IMR-90 (cell line): ENCODE measurements around the gene SNX15. TPM values are rescaled to one million over a fixed set of nuclear protein-coding genes. Genes with fewer than 3 reads are reported as not detected.

Experiments used
- ATAC-seq: fragments of 200-7000 bp; cut with Tn5 transposase; 2 replicates; pipeline ENCODE4 v1.9.1; 2020; ENCODE audit warnings: low read depth, mild to moderate bottlenecking, moderate library complexity
- BruUV-seq: library from RNA; stranded (reverse); fragments of 400-500 nt; replicated peaks from 2 replicates; lab custom pipeline; 2021; lab: Mats Ljungman, UMichigan
- CTCF ChIA-PET: fragments of 300-600 bp; formaldehyde crosslinking; extraction: SDS; loops from one replicate; lab custom pipeline; 2021; ENCODE audit warnings: antibody characterized with exemption; lab: Yijun Ruan, JAX
- POLR2A ChIA-PET: fragments of 300-600 bp; sonication (Branson Sonifier 250); formaldehyde crosslinking; loops from one replicate; lab custom pipeline; 2022; ENCODE audit warnings: antibody characterized with exemption; ENCODE audit not compliant: unreplicated experiment; lab: Charles Lee
- DNase-seq: peaks from one replicate; pipeline ENCODE4 v3.0.0; 2013
- H2AFZ ChIP-seq: replicated peaks from 2 replicates; pipeline ENCODE3; 2013; ENCODE audit warnings: low read length, mild to moderate bottlenecking; ENCODE audit not compliant: poor library complexity
- H2AK5ac ChIP-seq: 2 replicates; pipeline ENCODE4 v1.6.1; 2013; ENCODE audit warnings: low read depth, low read length, inconsistent platforms
- H2AK9ac ChIP-seq: replicated peaks from 2 replicates; pipeline ENCODE3; 2013; ENCODE audit warnings: mild to moderate bottlenecking, low read depth, low read length, moderate library complexity; ENCODE audit not compliant: poor library complexity
- H2BK120ac ChIP-seq: 2 replicates; pipeline ENCODE4 v1.6.1; 2013; ENCODE audit warnings: low read depth, low read length, inconsistent platforms
- H2BK15ac ChIP-seq: 3 replicates; pipeline ENCODE4 v1.6.1; 2013; ENCODE audit warnings: low read depth, low read length, inconsistent platforms
- H2BK20ac ChIP-seq: 2 replicates; pipeline ENCODE4 v1.6.1; 2013; ENCODE audit warnings: low read depth, mild to moderate bottlenecking, inconsistent platforms, low read length, moderate library complexity
- H2BK5ac ChIP-seq: 2 replicates; pipeline ENCODE4 v1.6.1; 2013; ENCODE audit warnings: mild to moderate bottlenecking, low read depth, low read length, inconsistent platforms; ENCODE audit not compliant: poor library complexity, severe bottlenecking
- H3K14ac ChIP-seq: replicated peaks from 2 replicates; pipeline ENCODE4 v1.6.1; 2013; ENCODE audit warnings: low read depth, low read length, inconsistent platforms
- H3K18ac ChIP-seq: 2 replicates; pipeline ENCODE4 v1.6.1; 2013; ENCODE audit warnings: low read depth, low read length, control low read depth
- H3K23ac ChIP-seq: 2 replicates; pipeline ENCODE4 v1.6.1; 2013; ENCODE audit warnings: low read depth, low read length, inconsistent platforms
- H3K27ac ChIP-seq: 2 replicates; pipeline ENCODE4 v1.5.1; 2013; ENCODE audit warnings: mild to moderate bottlenecking, control low read depth, low read length; ENCODE audit not compliant: insufficient read depth
- H3K27me3 ChIP-seq: 2 replicates; pipeline ENCODE4 v1.6.1; 2013; ENCODE audit warnings: low read length; ENCODE audit not compliant: control insufficient read depth, insufficient read depth
- H3K36me3 ChIP-seq: 2 replicates; pipeline ENCODE4 v1.6.1; 2013; ENCODE audit warnings: low read length, mixed read lengths; ENCODE audit not compliant: control insufficient read depth, insufficient read depth
- H3K4ac ChIP-seq: 2 replicates; pipeline ENCODE4 v1.6.1; 2013; ENCODE audit warnings: low read depth, low read length, inconsistent platforms
- H3K4me1 ChIP-seq: 2 replicates; pipeline ENCODE4 v1.6.1; 2013; ENCODE audit warnings: low read length, mixed read lengths; ENCODE audit not compliant: control insufficient read depth, insufficient read depth
- H3K4me2 ChIP-seq: 2 replicates; pipeline ENCODE4 v1.6.1; 2013; ENCODE audit warnings: low read depth, mild to moderate bottlenecking, control low read depth, low read length, moderate library complexity
- H3K4me3 ChIP-seq: 2 replicates; pipeline ENCODE4 v1.5.1; 2013; ENCODE audit warnings: low read depth, mild to moderate bottlenecking, control low read depth, low read length, moderate library complexity; ENCODE audit not compliant: insufficient read depth
- H3K56ac ChIP-seq: 2 replicates; pipeline ENCODE4 v1.6.1; 2013; ENCODE audit warnings: low read length, inconsistent platforms; ENCODE audit not compliant: insufficient read depth; ENCODE audit errors: extremely low read depth
- H3K79me1 ChIP-seq, 2 experiments: 2 replicates each; pipeline ENCODE4 v1.6.1; 2013; ENCODE audit warnings: low read length in 2 of 2, inconsistent platforms in 1 of 2, low read depth in 1 of 2
- H3K9ac ChIP-seq: 2 replicates; pipeline ENCODE4 v1.6.1; 2013; ENCODE audit warnings: low read depth, low read length, control low read depth
- H3K9me1 ChIP-seq: 2 replicates; pipeline ENCODE4 v1.6.1; 2013; ENCODE audit warnings: low read length, inconsistent platforms; ENCODE audit not compliant: insufficient read depth
- H3K9me3 ChIP-seq: 2 replicates; pipeline ENCODE4 v1.6.1; 2013; ENCODE audit warnings: low read length; ENCODE audit not compliant: control insufficient read depth, insufficient read depth
- H4K20me1 ChIP-seq: 2 replicates; pipeline ENCODE4 v1.6.1; 2013; ENCODE audit warnings: low read length, inconsistent platforms; ENCODE audit not compliant: insufficient read depth
- H4K5ac ChIP-seq: 2 replicates; pipeline ENCODE4 v1.6.1; 2013; ENCODE audit warnings: mild to moderate bottlenecking, low read depth, low read length, control low read depth
- H4K8ac ChIP-seq, 2 experiments: 2 replicates each; pipeline ENCODE4 v1.6.1; 2013; ENCODE audit warnings: low read depth in 2 of 2, low read length in 2 of 2, control low read depth in 1 of 2, inconsistent platforms in 1 of 2
- H4K91ac ChIP-seq: 2 replicates; pipeline ENCODE4 v1.6.1; 2013; ENCODE audit warnings: low read depth, low read length, inconsistent platforms; ENCODE audit not compliant: insufficient read depth
- BHLHE40 ChIP-seq: fragments of 150-350 bp; IDR thresholded peaks from 2 replicates; pipeline ENCODE4 v1.6.1; 2016; ENCODE audit warnings: mild to moderate bottlenecking, low read depth, low read length
- CEBPB ChIP-seq: IDR thresholded peaks from 2 replicates; pipeline ENCODE4 v1.6.1; 2012; ENCODE audit warnings: low read depth, low read length, improper control_type of control experiment
- CHD1 ChIP-seq: IDR thresholded peaks from 2 replicates; pipeline ENCODE4 v1.6.1; 2012; ENCODE audit warnings: low read depth, low read length, improper control_type of control experiment
- CTCF ChIP-seq: conservative IDR thresholded peaks from 2 replicates; pipeline ENCODE4 v1.5.1; 2012; ENCODE audit warnings: mild to moderate bottlenecking, low read depth, low read length, improper control_type of control experiment
- ELK1 ChIP-seq: fragments of 150-350 bp; IDR thresholded peaks from 2 replicates; pipeline ENCODE4 v1.6.1; 2016; ENCODE audit warnings: low read depth, mild to moderate bottlenecking, low read length, moderate library complexity, borderline replicate concordance
- FOS ChIP-seq: fragments of 150-350 bp; IDR thresholded peaks from 2 replicates; pipeline ENCODE4 v1.6.1; 2016; ENCODE audit warnings: low read depth, low read length
- MAFK ChIP-seq: IDR thresholded peaks from 2 replicates; pipeline ENCODE4 v1.6.1; 2012; ENCODE audit warnings: low read depth, low read length, improper control_type of control experiment
- MAZ ChIP-seq: IDR thresholded peaks from 2 replicates; pipeline ENCODE4 v1.6.1; 2012; ENCODE audit warnings: low read depth, mild to moderate bottlenecking, low read length, improper control_type of control experiment, moderate library complexity, borderline replicate concordance
- MXI1 ChIP-seq: IDR thresholded peaks from 2 replicates; pipeline ENCODE4 v1.6.1; 2012; ENCODE audit warnings: low read depth, mild to moderate bottlenecking, low read length, moderate library complexity, borderline replicate concordance
- NFE2L2 ChIP-seq: fragments of 150-350 bp; IDR thresholded peaks from 2 replicates; pipeline ENCODE4 v1.6.1; 2016; ENCODE audit warnings: low read depth, mild to moderate bottlenecking, low read length
- POLR2A ChIP-seq: IDR thresholded peaks from 2 replicates; pipeline ENCODE4 v1.6.1; 2012; ENCODE audit warnings: mild to moderate bottlenecking, low read depth, low read length
- RAD21 ChIP-seq: IDR thresholded peaks from 2 replicates; pipeline ENCODE4 v1.6.1; 2012; ENCODE audit warnings: low read length, improper control_type of control experiment
- RCOR1 ChIP-seq: IDR thresholded peaks from 2 replicates; pipeline ENCODE4 v1.6.1; 2012; ENCODE audit warnings: mild to moderate bottlenecking, low read length, improper control_type of control experiment; ENCODE audit not compliant: insufficient replicate concordance
- RFX5 ChIP-seq: IDR thresholded peaks from 2 replicates; pipeline ENCODE4 v1.8.0; 2012; ENCODE audit warnings: low read depth, mild to moderate bottlenecking, low read length, moderate library complexity
- SMC3 ChIP-seq: fragments of 150-350 bp; IDR thresholded peaks from 2 replicates; pipeline ENCODE4 v1.6.1; 2016; ENCODE audit warnings: low read depth, mild to moderate bottlenecking, antibody characterized with exemption, low read length, moderate library complexity
- USF2 ChIP-seq: fragments of 150-350 bp; IDR thresholded peaks from 2 replicates; pipeline ENCODE4 v1.6.1; 2017; ENCODE audit warnings: mild to moderate bottlenecking, antibody characterized with exemption, low read length, low read depth
- WGBS, 2 experiments: methylation state at CpG; one replicate each; pipeline versions ENCODE4 v1.1.5 to v1.1.7; 2013; ENCODE audit warnings: missing lambda C conversion rate in 2 of 2; ENCODE audit not compliant: insufficient read length in 1 of 2; ENCODE audit errors: extremely low coverage in 2 of 2; 5-methylcytosine and 5-hydroxymethylcytosine counted together
- dilution Hi-C: fragments of 300-500 bp; cut with HindIII; formaldehyde crosslinking; loops from one replicate; pipeline ENCODE4 v1.14.3; 2018; ENCODE audit warnings: low sequenced_read_pairs; ENCODE audit not compliant: unreplicated experiment
- in situ Hi-C: fragments of 300-500 bp; cut with MboI; formaldehyde crosslinking; loops from 3 replicates; pipeline ENCODE4 v1.14.3; 2019; ENCODE audit warnings: low sequenced_read_pairs, inconsistent platforms, mixed read lengths
- intact Hi-C: fragments of 100-400 bp; cut with micrococcal nuclease; formaldehyde crosslinking; loops from 2 replicates; pipeline ENCODE4 v1.10.0; 2022
- polyA plus RNA-seq, 3 experiments: library from polyadenylated mRNA; depleted of rRNA; stranded (reverse); fragments of >200 nt; gene quantifications; 2 replicates each; pipeline ENCODE4 v1.2.3, GENCODE V29; 2012; ENCODE audit warnings: low replicate concordance in 1 of 3
- total RNA-seq: library from RNA; depleted of rRNA; stranded (reverse); fragments of >200 nt; gene quantifications from 2 replicates; pipeline ENCODE4 v1.2.3, GENCODE V29; 2012

The SNX15 gene
- total and polyA plus RNA-seq, 2 of the 4 experiments (the other 2 are of a cell fraction) = 9.0 to 16.3 TPM

GRCh38 chr11:65066315-65066714 lies 39.1 kb downstream of the SNX15 start:
- Histone ChIP-seq H4K5ac (no peak overlapping the region), H3K4me3 (no peak overlapping the region), H3K27me3 (peaks cover 8% of the 10 kb centered on the region; the same call in 1 of the 2 replicates), H3K23ac (no peak overlapping the region), H2AK9ac (no peak overlapping the region), H4K20me1 (no peaks in the 10 kb centered on the region), H3K4ac (no peak overlapping the region), H2BK120ac (no peak overlapping the region), H3K79me1 (no peaks in the 10 kb centered on the region), H3K4me2 (no peak overlapping the region), H3K4me1 (no peaks in the 10 kb centered on the region), H3K56ac (no peak overlapping the region), H4K91ac (no peak overlapping the region), H2BK20ac (no peak overlapping the region), H4K8ac (no peak overlapping the region), H3K18ac (no peak overlapping the region), H2BK15ac (no peak overlapping the region), H3K9me3 (no peaks in the 10 kb centered on the region), H3K9me1 (no peaks in the 10 kb centered on the region), H2AFZ (peak overlapping the region; percentile 33), H3K9ac (no peak overlapping the region), H3K14ac (no peak overlapping the region), H2BK5ac (no peak overlapping the region), H3K27ac (no peak overlapping the region), H3K36me3 (no peaks in the 10 kb centered on the region), H2AK5ac (no peak overlapping the region)
- BruUV-seq = no TSS peak
- 63% methylated on average over 4 of the region's 11 CpGs; no CpG with 5 or more reads in 1 of the 2 experiments for WGBS, 2 experiments
- ATAC-seq (no peak), DNase-seq (no peak)
- CTCF ChIA-PET = no interaction called here
- dilution Hi-C loops = no loop called here
- intact Hi-C loops = no loop called here
- in situ Hi-C loops = no loop called here
- no peak for TF ChIP-seq RFX5
- no peak for TF ChIP-seq USF2
- no peak for TF ChIP-seq CTCF
- TF ChIP-seq MXI1 = no peak
- no peak for TF ChIP-seq MAZ
- no peak for TF ChIP-seq RCOR1
- TF ChIP-seq ELK1 = no peak
- TF ChIP-seq FOS = no peak
- TF ChIP-seq NFE2L2 = no peak
- TF ChIP-seq RAD21 = no peak
- TF ChIP-seq MAFK = no peak
- TF ChIP-seq CHD1 = no peak
- no peak for TF ChIP-seq SMC3
- TF ChIP-seq BHLHE40 = no peak
- TF ChIP-seq CEBPB = no peak
- TF ChIP-seq POLR2A = no peak
- POLR2A ChIA-PET = no interaction called here
